ENCODE measurements around the gene RETSAT. TPM values are rescaled to one million over a fixed set of nuclear protein-coding genes. Genes with fewer than 3 reads are reported as not detected.
"Not testable (repeated sequence)": the region's sequence is repeated elsewhere in the genome, so short reads cannot be mapped to it uniquely, and the experiment has no call there.

RETSAT gene
- total RNA-seq, 1 donor, result 60.1 TPM

- TF ChIP-seq CTCF (IDR thresholded peaks at IDR 0.05; ENCODE audit: insufficient read depth, low read length), result no peak
- no peak overlapping the region for H3K4me3 ChIP-seq (ENCODE audit: low read depth, low read length)
- no peak for DNase-seq (ENCODE audit: low read depth)
Measured at GRCh38 chr2:85347599-85347998, 6.7 kb downstream of the RETSAT start.

GRCh38 chr2:85344356-85344954 is 9.9 kb downstream of the RETSAT start:
- no peak overlapping the region for H3K4me3 ChIP-seq (ENCODE audit: low read depth, low read length)
- no peak for DNase-seq (ENCODE audit: low read depth)
- no peak for TF ChIP-seq CTCF (IDR thresholded peaks at IDR 0.05; ENCODE audit: insufficient read depth, low read length)

GRCh38 chr2:85343207-85343895 is 11.0 kb downstream of the RETSAT start:
- not testable (repeated sequence) for H3K4me3 ChIP-seq (ENCODE audit: low read depth, low read length); DNase-seq (ENCODE audit: low read depth)

- no peak overlapping the region for H3K4me3 ChIP-seq (ENCODE audit: low read depth, low read length)
- TF ChIP-seq CTCF (IDR thresholded peaks at IDR 0.05; ENCODE audit: insufficient read depth, low read length), result no peak
- no peak for DNase-seq (ENCODE audit: low read depth)
Measured at GRCh38 chr2:85342156-85342555, 12.2 kb downstream of the RETSAT start.

GRCh38 chr2:85341269-85342029 is 12.9 kb downstream of the RETSAT start:
- TF ChIP-seq CTCF (IDR thresholded peaks at IDR 0.05; ENCODE audit: insufficient read depth, low read length), result no peak
- no peak overlapping the region for H3K4me3 ChIP-seq (ENCODE audit: low read depth, low read length)
- no peak for DNase-seq (ENCODE audit: low read depth)

- DNase-seq (ENCODE audit: low read depth), result peak; percentile 6
- TF ChIP-seq CTCF (IDR thresholded peaks at IDR 0.05; ENCODE audit: insufficient read depth, low read length), result no peak
- H3K4me3 ChIP-seq (ENCODE audit: low read depth, low read length), result no peak overlapping the region
Measured at GRCh38 chr2:85340034-85340892, 14.1 kb downstream of the RETSAT start.
